IgD-negative memory B cell (primary cell): ENCODE results near the gene SUSD1. TPM values are rescaled to one million over a fixed set of nuclear protein-coding genes. Genes with fewer than 3 reads are reported as not detected.
"Not testable (repeated sequence)": the region's sequence is repeated elsewhere in the genome, so short reads cannot be mapped to it uniquely, and the experiment has no call there.

Source experiments
- H3K27ac Mint-ChIP-seq, 3 donors: one replicate each; pipeline ENCODE4 v1.8.0; 2020 to 2022; ENCODE audit warnings: mild to moderate bottlenecking in 3 of 3, mixed read lengths in 3 of 3, moderate library complexity in 1 of 3
- H3K27me3 Mint-ChIP-seq: one replicate; pipeline ENCODE4 v1.8.0; 2021; ENCODE audit warnings: mixed read lengths
- H3K36me3 Mint-ChIP-seq: one replicate; pipeline ENCODE4 v1.8.0; 2020; ENCODE audit warnings: mild to moderate bottlenecking, mixed read lengths
- H3K4me1 Mint-ChIP-seq, 3 donors: one replicate each; pipeline ENCODE4 v1.8.0; 2020 to 2022; ENCODE audit warnings: mixed read lengths in 3 of 3, mild to moderate bottlenecking in 1 of 3
- H3K4me3 Mint-ChIP-seq, 4 donors: one replicate each; pipeline ENCODE4 v1.8.0; 2020 to 2022; ENCODE audit warnings: mild to moderate bottlenecking in 4 of 4, mixed read lengths in 4 of 4, moderate library complexity in 3 of 4
- H3K9me3 Mint-ChIP-seq, 3 donors: one replicate each; pipeline ENCODE4 v1.8.0; 2020 to 2021; ENCODE audit warnings: mixed read lengths in 3 of 3, mild to moderate bottlenecking in 1 of 3
- polyA plus RNA-seq: library from polyadenylated mRNA; unstranded; fragments of 300-500 nt; fragmentation: Illumina TruSeq; gene quantifications from one replicate; pipeline ENCODE4 v1.2.3, GENCODE V29; 2021

SUSD1 gene
- polyA plus RNA-seq, 1 donor from 2014 or later: 3.4 TPM

GRCh38 chr9:112084907-112085306, 90.2 kb downstream of the SUSD1 start:
- Mint-ChIP-seq H3K4me3 (no peak overlapping the region), H3K27ac (no peak overlapping the region), H3K9me3 (no peaks in the 10 kb centered on the region), H3K27me3 (no peaks in the 10 kb centered on the region), H3K36me3 (peaks cover 1% of the 10 kb centered on the region), H3K4me1 (peaks cover 0 to 3% (median 0%) of the 10 kb centered on the region in 3 donors)

DNA sequence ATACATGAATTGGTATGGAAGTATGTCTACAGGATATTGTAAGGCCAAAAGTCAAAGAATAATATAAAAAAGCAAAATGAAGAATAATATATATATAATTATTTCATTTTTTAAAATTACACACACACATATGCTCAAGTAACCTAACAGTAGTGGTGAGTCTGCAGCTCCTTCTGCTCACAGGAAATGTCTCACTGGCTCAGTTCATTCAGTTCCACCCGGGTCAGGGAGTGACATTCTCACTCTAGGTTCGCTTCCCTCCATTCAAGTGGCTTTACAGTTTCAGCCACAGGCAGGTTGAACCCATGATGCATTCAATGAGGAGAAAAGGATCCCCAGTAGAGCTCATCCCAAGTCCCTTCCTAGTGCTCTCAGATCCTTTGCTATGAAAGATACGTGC, 90.8 kb downstream of the SUSD1 start:
- H3K4me1 Mint-ChIP-seq: peaks cover 0 to 3% (median 0%) of the 10 kb centered on the region in 3 donors
- peaks cover 1% of the 10 kb centered on the region for H3K36me3 Mint-ChIP-seq
- no peak overlapping the region for H3K27ac Mint-ChIP-seq
- no peak overlapping the region for H3K4me3 Mint-ChIP-seq
- H3K9me3 Mint-ChIP-seq: no peaks in the 10 kb centered on the region
- H3K27me3 Mint-ChIP-seq: no peaks in the 10 kb centered on the region

DNA sequence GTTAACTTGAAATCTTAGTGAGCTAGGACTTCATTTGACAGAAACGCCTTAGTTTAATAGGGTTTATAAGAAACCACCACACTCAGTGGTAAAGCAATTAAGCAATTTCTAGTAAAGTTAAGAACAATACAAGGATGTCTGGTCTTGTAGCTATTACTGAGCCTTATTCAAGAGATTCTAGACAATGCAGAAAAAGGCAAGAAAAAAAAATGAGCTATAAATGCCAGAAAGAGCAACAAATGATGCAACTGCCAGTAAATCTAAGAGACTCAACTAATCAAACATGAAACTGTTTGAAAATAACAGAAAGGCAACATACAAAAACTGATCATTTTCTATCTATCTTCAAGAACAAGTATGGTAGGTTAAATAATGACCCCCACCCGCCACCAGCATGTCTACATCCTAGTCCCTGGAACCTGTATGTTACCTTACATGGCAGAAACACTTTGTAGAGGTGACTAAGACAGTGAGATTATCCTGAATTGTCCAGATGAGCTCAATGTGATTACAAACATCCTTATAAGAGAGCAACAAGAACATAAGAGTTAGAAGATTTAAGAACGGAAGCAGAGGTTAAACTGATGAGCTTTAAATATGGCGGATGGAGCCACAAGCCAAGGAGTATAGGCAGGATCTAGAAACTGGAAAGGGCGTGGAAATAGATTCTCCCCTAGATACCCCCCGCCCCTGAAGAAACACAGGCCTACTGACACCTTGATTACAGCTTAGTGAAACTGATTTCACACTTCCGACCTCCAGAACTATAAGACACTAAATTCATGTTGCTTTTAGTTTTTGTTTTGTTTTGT, 93.0 kb downstream of the SUSD1 start:
- H3K4me3 Mint-ChIP-seq: no peak overlapping the region
- H3K36me3 Mint-ChIP-seq: no peaks in the 10 kb centered on the region
- H3K27ac Mint-ChIP-seq: no peak overlapping the region
- peaks cover 7 to 9% (median 7%) of the 10 kb centered on the region in 3 donors for H3K4me1 Mint-ChIP-seq
- no peaks in the 10 kb centered on the region for H3K9me3 Mint-ChIP-seq
- peaks cover under 1% of the 10 kb centered on the region for H3K27me3 Mint-ChIP-seq

GRCh38 chr9:112080831-112081542, 94.1 kb downstream of the SUSD1 start:
- Mint-ChIP-seq H3K4me3 (no peak overlapping the region), H3K27me3 (peaks cover 2% of the 10 kb centered on the region), H3K4me1 (peaks cover 15 to 18% (median 16%) of the 10 kb centered on the region in 3 donors), H3K9me3 (no peaks in the 10 kb centered on the region), H3K27ac (no peak overlapping the region), H3K36me3 (no peaks in the 10 kb centered on the region)

- Mint-ChIP-seq H3K4me1 (peaks cover 26 to 32% (median 27%) of the 10 kb centered on the region in 3 donors), H3K27ac (peak overlapping the region in 1 of 3 donors; percentile 31), H3K36me3 (peaks cover 2% of the 10 kb centered on the region), H3K4me3 (peak overlapping the region in 3 of 4 donors; percentile 37 to 79 (median 52)), H3K9me3 (no peaks in the 10 kb centered on the region), H3K27me3 (peaks cover 2% of the 10 kb centered on the region)
Observed at GRCh38 chr9:112078432-112078831, 96.7 kb downstream of the SUSD1 start.

- Mint-ChIP-seq H3K9me3 (no peaks in the 10 kb centered on the region), H3K27me3 (peaks cover 2% of the 10 kb centered on the region), H3K4me3 (peak overlapping the region in 3 of 4 donors; percentile 51 to 85 (median 61)), H3K36me3 (peaks cover 2% of the 10 kb centered on the region), H3K27ac (no peak overlapping the region), H3K4me1 (peaks cover 30 to 35% (median 33%) of the 10 kb centered on the region in 3 donors)
Observed at GRCh38 chr9:112076814-112077213, 98.3 kb downstream of the SUSD1 start.

DNA sequence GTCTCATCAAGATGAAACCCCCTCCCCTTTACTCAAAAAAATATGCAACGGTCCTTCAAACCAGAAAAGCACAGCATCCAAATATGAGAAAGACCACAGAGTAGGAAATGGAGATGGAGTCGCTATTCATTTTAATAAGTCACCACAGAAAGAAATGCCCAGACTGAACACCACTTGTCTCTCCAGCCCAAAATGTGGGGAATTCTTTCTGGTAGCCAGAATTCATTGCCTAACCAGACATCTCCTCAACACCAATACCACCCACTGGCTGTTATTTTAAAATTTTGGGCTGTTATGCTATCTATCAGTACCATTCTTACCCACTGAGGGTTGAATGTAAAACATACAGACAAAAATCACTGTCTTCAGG, 100.1 kb downstream of the SUSD1 start:
- Mint-ChIP-seq H3K27me3 (peaks cover 2% of the 10 kb centered on the region), H3K4me3 (peak overlapping the region in 1 of 4 donors; percentile 58), H3K9me3 (no peaks in the 10 kb centered on the region), H3K36me3 (peaks cover 2% of the 10 kb centered on the region), H3K27ac (peak overlapping the region in 1 of 3 donors; percentile 56), H3K4me1 (peaks cover 30 to 42% (median 41%) of the 10 kb centered on the region in 3 donors)

- peaks cover 33 to 44% (median 41%) of the 10 kb centered on the region in 3 donors for H3K4me1 Mint-ChIP-seq
- H3K27me3 Mint-ChIP-seq: peaks cover 2% of the 10 kb centered on the region
- peak overlapping the region; percentile 39 to 70 (median 64) for H3K4me3 Mint-ChIP-seq
Observed at GRCh38 chr9:112074250-112075008, 100.7 kb downstream of the SUSD1 start.

GRCh38 chr9:112073639-112074173, 101.4 kb downstream of the SUSD1 start:
- H3K9me3 Mint-ChIP-seq, H3K4me3 Mint-ChIP-seq, H3K27me3 Mint-ChIP-seq, H3K27ac Mint-ChIP-seq, H3K36me3 Mint-ChIP-seq: not testable (repeated sequence)
- H3K4me1 Mint-ChIP-seq: peaks cover 35 to 49% (median 46%) of the 10 kb centered on the region in 3 donors

More at GRCh38 chr9:112074250-112075008, 100.7 kb downstream of the SUSD1 start:
- peaks cover 2% of the 10 kb centered on the region for H3K36me3 Mint-ChIP-seq
- H3K27ac Mint-ChIP-seq: peak overlapping the region in 1 of 3 donors; percentile 56
- no peaks in the 10 kb centered on the region for H3K9me3 Mint-ChIP-seq

- H3K36me3 Mint-ChIP-seq: peaks cover 2% of the 10 kb centered on the region
- H3K4me1 Mint-ChIP-seq: peaks cover 34 to 48% (median 40%) of the 10 kb centered on the region in 3 donors
- peaks cover 2% of the 10 kb centered on the region for H3K27me3 Mint-ChIP-seq
- H3K27ac Mint-ChIP-seq: no peak overlapping the region
- no peaks in the 10 kb centered on the region for H3K9me3 Mint-ChIP-seq
- no peak overlapping the region for H3K4me3 Mint-ChIP-seq
Observed at GRCh38 chr9:112072721-112073638, 102.1 kb downstream of the SUSD1 start.

GRCh38 chr9:112069318-112070169, 105.6 kb downstream of the SUSD1 start:
- Mint-ChIP-seq H3K36me3 (no peaks in the 10 kb centered on the region), H3K27me3 (no peaks in the 10 kb centered on the region), H3K27ac (peak overlapping the region in 1 of 3 donors; percentile 59), H3K4me1 (peaks cover 19 to 31% (median 24%) of the 10 kb centered on the region in 3 donors), H3K4me3 (peak overlapping the region in 3 of 4 donors; percentile 1 to 80 (median 57)), H3K9me3 (no peaks in the 10 kb centered on the region)

GRCh38 chr9:112065806-112066606, 109.1 kb downstream of the SUSD1 start:
- H3K4me1 Mint-ChIP-seq: peaks cover 26 to 28% (median 27%) of the 10 kb centered on the region in 3 donors
- H3K27ac Mint-ChIP-seq: peak overlapping the region in 2 of 3 donors; percentile 31 to 81
- peaks cover 2% of the 10 kb centered on the region for H3K36me3 Mint-ChIP-seq
- no peaks in the 10 kb centered on the region for H3K27me3 Mint-ChIP-seq
- H3K9me3 Mint-ChIP-seq: no peaks in the 10 kb centered on the region
- no peak overlapping the region for H3K4me3 Mint-ChIP-seq
